H7 (cell line): ENCODE data around the gene PTPN7. TPM values are rescaled to one million over a fixed set of nuclear protein-coding genes. Genes with fewer than 3 reads are reported as not detected.

Experiments
- DNase-seq: peaks from one replicate; pipeline ENCODE4 v3.0.0; 2012
- H3K27me3 ChIP-seq: 2 replicates; pipeline ENCODE4 v1.6.0; 2011; ENCODE audit warnings: mild to moderate bottlenecking, low read length; ENCODE audit not compliant: control insufficient read depth, insufficient read depth
- H3K36me3 ChIP-seq: replicated peaks from 2 replicates; pipeline ENCODE4 v1.5.1; 2011; ENCODE audit warnings: low read length; ENCODE audit not compliant: control insufficient read depth, insufficient read depth
- H3K4me3 ChIP-seq: 2 replicates; pipeline ENCODE4 v1.5.1; 2011; ENCODE audit warnings: low read depth, mild to moderate bottlenecking, control low read depth, low read length, moderate library complexity; ENCODE audit not compliant: insufficient read depth
- total RNA-seq: library from RNA; depleted of rRNA; stranded (reverse); fragments of >200 nt; shearing (Covaris generic); gene quantifications from 2 replicates; pipeline ENCODE4 v1.2.3, GENCODE V29; 2014

PTPN7 gene
- total RNA-seq, 1 experiment from 2014 or later: 0.24 TPM

DNA sequence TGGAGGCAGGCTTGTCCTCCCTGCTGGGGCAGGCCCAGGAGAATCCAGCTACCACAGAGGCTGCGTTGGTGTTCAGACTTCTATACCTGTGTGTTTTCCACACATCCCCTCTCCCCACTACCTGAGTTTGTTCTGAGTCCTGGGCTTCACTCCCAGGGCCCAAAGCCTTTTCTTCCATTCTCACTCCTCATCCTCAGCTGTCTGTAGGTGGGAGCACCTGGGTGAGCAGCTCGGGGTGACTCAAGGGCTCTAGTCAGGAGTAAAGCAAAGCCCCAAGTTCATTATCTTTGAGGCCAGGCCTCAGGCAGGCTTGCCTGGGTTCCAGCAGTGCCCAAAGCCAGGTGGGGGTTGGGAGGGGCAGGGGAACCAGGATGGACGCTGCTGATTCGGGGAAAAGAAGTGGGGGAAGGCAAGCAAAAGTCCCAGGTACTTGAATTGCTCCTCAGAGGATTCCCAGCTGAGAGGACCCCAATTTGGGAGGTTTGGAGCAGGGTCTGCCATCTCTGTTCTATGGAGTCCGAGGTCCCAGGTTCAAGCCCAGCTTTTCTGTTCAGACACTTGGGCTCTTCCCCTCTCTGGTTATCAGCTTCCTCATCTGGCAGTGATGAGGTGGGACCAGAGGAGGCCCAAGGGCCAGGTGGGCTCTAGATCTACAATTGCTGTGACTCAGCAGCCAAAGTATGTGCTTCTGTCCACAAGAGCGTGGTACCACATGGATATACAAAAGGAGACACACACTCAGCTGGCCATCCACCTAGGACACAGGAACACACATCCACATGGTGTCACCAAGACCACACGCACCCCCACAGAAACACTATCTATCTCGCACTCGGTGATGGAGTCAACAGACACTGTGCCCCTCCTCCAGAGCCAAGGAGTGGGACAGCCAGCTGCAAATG is 5.8 kb upstream of the PTPN7 start:
- Histone ChIP-seq H3K36me3 (no peaks in the 10 kb centered on the region), H3K4me3 (no peak overlapping the region), H3K27me3 (no peaks in the 10 kb centered on the region)
- no peak for DNase-seq

DNA sequence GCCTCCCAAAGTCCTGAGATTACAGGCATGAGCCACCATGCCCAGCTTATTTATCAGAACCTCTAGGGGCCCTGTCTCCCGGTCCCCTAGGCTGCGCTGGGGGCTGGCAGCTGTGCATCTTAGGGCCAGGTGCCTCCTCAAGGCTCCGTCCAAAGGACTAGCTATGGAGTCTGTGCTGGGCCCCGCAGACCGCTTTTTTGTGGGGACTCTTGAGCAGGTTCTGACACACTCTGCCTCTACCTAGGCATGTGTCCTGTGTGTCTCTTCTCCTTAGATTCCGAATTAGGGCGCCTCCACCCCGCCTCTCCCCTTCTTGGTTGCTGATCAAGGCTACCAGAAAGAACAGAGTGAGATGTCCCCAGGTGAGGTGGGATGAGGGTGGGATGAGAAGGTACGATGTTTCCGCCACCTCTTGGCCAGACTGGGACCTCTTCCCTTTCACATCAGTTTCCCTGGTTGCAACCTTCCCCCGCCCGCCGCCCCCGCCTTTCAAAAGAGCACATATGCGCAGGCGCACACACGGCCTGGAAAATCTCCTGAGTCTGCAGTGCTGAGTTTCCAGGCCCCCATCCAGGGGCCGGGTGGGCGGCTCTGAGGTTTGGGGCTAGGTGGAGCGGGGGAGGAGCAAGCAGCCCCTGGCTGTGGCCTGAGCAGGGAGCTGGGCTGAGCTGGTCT is 5.0 kb upstream of the PTPN7 start:
- DNase-seq: peak; percentile 72
- H3K36me3 ChIP-seq: no peaks in the 10 kb centered on the region
- no peak overlapping the region for H3K4me3 ChIP-seq

DNA sequence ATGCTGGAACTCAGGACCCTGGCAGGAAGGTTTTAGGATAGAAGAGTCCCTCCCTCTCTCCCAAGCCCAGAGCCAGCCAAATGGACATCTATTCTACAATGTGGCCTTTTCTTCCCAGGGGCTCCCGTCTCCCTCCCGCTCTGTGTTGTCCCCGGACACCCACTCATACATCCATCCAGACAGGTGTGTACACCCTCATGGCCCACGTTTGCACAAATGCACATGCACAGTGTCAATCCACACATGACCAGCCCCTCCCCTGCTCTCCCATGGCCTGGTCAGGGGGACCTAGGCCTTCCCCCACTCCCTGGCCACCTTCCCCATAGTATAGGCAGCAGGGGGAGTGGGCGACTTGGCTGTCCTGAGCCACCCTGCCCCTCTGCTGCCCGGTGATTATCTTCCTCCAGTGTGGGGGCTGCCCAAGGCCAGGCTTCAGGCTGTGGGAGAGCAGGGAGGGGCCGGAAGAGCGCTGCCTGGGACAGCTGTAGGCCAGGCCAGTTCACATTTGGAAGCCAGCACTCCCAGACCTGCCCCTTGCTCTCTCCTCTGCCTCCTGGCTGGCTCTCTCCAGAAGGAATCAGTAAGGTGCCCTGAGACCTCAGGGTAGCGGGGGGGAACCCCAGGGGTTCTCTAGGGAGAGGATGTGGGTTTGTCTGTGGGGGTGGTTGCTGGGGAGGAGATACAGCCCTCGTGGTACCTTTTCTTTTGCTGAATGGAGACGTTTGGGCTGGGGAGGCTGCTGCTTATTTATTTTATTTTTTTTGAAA is 4.1 kb upstream of the PTPN7 start:
- H3K27me3 ChIP-seq: no peaks in the 10 kb centered on the region
- no peak for DNase-seq
- H3K36me3 ChIP-seq: no peaks in the 10 kb centered on the region
- H3K4me3 ChIP-seq: no peak overlapping the region

More for the DNA sequence above, 5.0 kb upstream of the PTPN7 start:
- no peaks in the 10 kb centered on the region for H3K27me3 ChIP-seq

DNA sequence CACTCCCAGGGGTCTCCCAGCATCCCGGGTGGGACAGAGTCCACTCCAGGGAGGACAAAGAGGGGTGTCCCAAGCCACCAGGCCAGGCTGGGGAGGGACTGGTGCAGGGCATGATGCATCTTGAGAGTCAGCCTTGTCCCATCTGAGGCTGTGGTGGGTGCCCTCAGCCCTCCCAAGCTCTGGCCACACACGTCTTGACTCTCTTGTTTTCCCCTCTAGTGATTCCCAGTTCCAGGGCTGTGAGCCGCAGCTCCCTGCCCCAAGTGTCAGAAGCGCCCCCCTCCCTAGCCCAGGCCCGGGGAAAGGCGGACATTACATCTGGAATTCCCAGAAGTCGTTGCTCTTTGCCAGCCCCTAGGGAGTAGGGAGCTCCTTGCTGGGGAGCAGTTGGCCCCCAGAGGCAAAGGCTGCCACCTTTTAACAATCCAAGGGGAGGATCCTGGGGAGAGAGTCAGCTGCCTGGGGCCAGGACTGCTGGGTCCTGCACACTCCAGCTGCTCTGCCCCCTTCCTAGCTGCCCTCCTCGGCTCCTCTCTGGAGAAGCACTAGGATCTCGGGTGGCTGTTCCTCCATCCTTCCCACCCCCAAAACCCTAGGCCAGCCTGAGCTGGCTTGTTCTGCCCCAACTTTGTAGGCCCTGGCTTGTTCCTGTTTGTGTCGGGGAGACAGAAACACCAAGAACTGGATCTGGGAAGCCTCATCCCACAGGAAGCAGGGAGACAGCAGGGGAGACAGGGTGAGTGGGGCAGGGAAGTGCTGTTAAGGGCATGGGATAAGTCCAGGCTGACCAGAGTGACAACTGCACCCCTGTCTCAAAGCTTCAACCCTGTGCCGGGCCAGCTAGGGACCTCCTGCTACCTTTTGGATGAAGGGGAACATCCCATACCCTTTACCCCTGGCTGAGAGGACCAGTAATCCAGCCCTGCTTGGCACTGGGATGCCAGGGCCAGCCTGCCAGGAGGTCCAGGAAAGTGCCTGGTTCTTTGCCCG is 3.2 kb upstream of the PTPN7 start:
- H3K27me3 ChIP-seq: no peaks in the 10 kb centered on the region
- no peak overlapping the region for H3K4me3 ChIP-seq
- no peaks in the 10 kb centered on the region for H3K36me3 ChIP-seq
- DNase-seq: peak; percentile 62

DNA sequence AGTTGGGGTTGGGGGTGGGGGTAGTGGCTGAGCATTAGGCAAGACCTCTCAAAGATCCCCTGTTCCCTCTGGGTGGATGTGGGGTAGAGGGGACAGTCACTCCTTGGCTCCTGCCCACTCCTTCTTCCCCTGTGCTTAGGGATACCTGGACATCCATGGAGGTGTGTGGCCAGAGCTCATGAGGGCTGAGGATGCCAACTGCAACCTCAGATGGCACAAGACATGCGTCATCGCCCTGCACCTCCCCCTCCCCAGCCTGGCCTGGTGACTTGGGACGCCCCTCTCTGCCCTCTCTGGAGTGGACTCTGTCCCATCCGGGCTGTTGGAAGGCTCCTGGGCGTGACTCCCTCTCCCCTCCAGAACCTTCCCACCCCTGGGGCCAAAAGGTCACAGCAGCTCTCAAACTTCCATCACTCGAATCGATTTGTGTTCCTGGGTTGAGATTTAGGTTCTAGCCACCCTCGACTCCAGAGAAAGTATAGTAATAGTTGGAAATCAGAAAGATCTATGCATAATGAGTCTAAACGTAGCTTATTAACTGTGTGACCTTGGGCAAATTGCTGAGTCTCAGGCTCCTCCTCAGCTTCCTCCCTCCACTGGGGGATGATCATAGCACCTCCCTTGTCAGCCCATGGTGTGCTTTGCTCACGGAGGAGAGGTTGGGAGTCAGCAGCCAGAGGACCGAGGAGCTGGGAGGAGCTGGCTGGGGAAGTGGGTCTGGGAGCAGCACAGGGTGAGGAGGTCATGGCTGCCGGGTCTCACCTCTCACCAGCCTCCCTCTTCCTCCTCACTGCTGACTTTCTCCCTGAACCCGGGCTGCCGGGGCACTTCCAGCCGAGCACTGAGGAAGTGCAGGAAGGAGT is 2.2 kb upstream of the PTPN7 start:
- no peak for DNase-seq
- no peak overlapping the region for H3K4me3 ChIP-seq
- H3K27me3 ChIP-seq: no peaks in the 10 kb centered on the region; the same call in 1 of the 2 replicates

DNA sequence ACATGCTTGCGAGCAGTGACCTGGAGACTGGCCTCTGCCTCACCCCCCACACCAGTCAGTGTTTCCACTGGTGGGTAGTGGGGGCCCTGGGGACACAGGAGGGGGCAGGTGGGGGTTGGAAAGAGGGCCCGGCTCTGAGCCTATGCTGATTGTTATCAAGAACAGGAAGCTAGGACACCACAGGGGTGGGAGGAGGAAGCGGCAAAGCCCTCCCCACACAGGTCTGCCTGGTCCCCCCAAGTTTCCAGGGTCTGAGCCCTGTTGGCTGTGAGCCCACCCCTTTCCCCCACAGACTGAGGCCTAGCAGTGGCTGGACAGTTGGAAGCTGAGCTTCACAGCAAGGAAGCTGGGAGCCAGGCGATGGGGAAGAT is 1.6 kb upstream of the PTPN7 start:
- Histone ChIP-seq H3K36me3 (no peaks in the 10 kb centered on the region), H3K27me3 (no peaks in the 10 kb centered on the region; the same call in 1 of the 2 replicates), H3K4me3 (no peak overlapping the region)
- DNase-seq: no peak

More for the DNA sequence above, 2.2 kb upstream of the PTPN7 start:
- H3K36me3 ChIP-seq: no peaks in the 10 kb centered on the region

DNA sequence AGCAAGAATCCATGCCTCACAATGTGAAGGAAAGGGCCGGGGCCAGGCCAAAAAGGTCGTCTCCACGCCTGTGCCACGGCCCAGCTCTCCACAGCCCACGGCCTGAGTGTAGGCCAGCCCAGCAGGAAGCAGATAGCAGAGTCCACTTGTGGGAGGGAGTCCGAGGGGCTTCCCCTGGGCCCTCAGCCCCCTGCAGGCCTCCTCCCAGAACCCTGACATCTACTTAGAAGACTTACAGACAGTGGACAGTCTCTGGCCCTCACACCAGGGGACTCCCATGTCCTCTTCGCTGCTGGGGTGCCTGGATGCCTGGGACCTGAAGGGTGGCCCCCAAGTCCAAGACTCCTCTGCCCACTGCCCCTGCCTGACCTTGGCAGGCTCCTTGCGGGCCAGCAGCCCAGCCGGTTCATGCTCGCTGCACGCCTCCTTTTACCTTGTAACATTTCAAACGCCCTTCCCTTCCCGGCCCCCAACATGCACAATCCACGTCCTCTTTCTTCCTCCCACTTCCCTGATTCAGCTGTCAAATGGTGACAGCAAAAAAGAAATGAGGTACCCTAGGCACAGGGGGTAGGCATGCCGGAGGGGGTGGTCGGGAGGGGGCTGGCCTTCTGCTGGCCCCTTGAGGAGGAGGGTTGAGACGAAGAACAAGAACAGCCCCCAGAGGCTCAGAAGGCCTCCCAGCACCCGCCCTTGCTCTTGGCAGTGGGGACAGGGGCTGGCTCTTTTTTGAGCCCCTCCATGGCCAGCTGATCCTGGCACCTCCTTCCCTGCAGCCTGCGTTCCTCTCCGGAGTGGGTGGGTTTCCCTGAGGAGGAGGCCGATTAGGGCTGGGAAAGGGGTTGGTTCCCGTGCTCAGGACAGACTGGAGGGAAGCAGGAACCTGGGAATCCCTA is 997 bp upstream of the PTPN7 start:
- H3K27me3 ChIP-seq: no peaks in the 10 kb centered on the region; the same call in 1 of the 2 replicates
- H3K4me3 ChIP-seq: no peak overlapping the region
- peak; percentile 61 for DNase-seq
- no peaks in the 10 kb centered on the region for H3K36me3 ChIP-seq

DNA sequence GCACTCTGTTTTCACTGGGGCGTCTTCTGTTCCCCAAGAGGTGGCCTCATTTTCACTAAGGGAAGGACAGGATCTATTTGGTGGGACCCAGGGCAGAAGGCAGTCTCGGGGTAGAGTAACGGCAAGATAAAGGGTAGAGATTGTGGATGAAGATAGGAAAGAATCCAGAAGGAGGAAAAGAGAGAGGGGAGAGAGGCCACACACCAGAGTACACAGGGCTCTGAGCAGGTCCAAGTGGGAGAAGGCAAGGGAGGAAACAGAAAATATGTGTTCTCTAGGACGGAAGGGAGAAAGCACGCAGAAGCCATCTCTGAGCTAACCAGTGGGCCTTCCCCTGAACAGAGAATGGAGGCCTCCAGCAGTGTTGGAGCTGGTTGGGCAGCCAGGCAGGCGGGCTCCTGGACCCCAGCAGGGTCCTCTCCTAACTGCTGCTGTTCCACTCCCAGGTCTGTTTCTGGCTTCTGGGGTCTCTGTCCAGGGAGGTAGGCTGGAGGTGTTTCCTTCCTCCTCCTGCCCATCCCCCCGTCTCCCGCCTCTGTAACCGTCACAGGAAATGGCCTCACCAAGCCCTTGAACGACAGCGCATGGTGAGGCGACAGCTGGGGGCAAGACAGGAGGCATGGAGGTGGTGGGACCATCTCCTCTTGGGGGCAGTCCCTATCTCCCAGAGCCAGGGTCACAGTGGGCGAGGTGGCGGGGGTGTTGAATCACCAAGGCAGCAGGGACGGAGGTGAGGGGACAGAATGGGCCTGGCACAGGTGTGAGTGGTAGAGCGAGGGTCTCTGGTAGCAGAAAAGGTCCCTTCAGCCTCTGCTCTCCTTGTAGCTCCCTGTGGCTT is 649 bp downstream of the PTPN7 start:
- H3K27me3 ChIP-seq: no peaks in the 10 kb centered on the region; the same call in 1 of the 2 replicates
- no peak overlapping the region for H3K4me3 ChIP-seq
- no peak for DNase-seq
- no peaks in the 10 kb centered on the region for H3K36me3 ChIP-seq

DNA sequence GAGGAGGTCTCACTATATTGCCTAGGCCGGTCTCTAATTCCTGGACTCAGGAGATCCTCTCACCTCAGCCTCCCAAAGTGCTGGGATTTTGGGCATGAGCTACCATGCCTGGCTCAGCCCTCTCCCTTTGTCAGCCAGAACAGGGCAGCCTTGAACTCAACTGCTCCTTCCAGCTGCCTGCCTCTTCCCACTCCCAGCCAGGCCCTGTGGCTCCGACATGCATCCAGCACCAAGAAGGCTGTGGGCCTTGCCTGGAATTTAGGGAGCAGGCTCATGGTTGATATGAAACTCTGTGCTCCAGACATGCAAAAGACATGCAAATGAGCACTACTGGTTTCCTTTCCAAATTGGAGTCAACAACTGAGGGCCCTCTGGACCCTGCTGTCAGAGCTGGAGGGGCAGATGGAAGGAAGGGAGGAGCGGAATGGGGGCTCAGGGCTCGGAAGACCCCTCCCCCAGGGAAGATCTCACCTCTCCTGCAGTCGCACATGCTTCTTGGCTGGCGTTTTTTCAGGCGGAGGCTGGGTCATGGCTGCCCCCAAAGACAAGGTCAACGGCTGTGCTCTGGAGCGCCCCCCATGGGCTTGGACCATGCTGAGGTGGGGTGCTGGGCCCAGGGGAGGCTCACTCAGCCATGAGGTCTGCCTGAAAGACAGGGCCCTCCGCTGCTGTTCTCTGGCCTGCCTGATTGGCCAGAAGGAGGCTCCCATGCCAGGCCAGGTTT is 1.4 kb downstream of the PTPN7 start:
- no peaks in the 10 kb centered on the region for H3K36me3 ChIP-seq
- no peak overlapping the region for H3K4me3 ChIP-seq
- no peaks in the 10 kb centered on the region; the same call in 1 of the 2 replicates for H3K27me3 ChIP-seq
- no peak for DNase-seq

DNA sequence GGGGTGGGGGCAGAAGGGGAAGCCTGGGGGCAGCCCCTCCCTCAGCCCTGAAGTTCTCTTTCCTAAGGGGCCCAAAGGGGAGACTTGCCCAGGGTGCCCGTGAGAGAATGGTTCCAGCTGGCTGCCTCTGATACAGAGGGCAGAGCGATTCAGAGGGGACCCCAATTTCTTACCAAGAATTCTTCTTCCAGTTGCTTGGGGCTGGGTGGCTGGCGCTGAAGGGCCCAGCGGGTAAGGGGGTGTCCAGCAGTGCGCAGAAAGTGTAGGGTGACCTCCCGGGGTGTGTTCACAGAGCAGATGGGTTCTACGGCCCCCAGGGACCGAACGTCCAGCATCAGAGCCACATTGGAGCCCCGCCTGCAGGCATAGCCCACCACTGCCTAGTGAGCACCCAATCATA is 2.5 kb downstream of the PTPN7 start:
- H3K36me3 ChIP-seq: no peaks in the 10 kb centered on the region
- no peak for DNase-seq
- H3K27me3 ChIP-seq: no peaks in the 10 kb centered on the region; the same call in 1 of the 2 replicates
- no peak overlapping the region for H3K4me3 ChIP-seq

DNA sequence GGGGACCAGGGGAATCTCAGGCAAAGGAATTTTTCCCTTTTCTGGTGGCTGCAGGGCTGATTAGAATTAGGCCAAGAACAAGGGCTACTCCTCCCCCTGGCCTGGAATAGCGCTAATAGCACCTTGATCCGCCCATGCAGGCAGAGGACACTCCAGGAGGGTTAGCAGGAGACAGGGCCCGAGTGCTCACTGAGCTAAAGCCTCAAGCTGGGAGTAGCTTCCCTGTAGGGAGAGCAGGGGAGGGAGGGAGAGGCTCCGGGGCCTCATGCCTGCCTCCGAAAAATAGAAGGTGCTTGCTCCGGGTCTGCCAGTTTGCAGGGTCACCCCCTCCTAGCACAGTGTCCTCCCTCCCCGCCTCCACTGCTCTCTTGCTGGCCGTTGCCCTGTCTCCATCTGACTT is 3.8 kb downstream of the PTPN7 start:
- DNase-seq: no peak

More for the DNA sequence above, 3.8 kb downstream of the PTPN7 start:
- no peaks in the 10 kb centered on the region; the same call in 1 of the 2 replicates for H3K27me3 ChIP-seq
- H3K36me3 ChIP-seq: no peaks in the 10 kb centered on the region
- H3K4me3 ChIP-seq: no peak overlapping the region
